Muscle layer of colon (tissue), 2 donors: ENCODE data around the gene WEE2.
"Not testable (repeated sequence)": the region's sequence is repeated elsewhere in the genome, so short reads cannot be mapped to it uniquely, and the experiment has no call there.

Experiments
- H3K27ac ChIP-seq: one replicate; pipeline ENCODE4 v1.7.0; 2013; ENCODE audit warnings: low read depth, mild to moderate bottlenecking, low read length, moderate library complexity
- H3K27me3 ChIP-seq, 2 donors: one replicate each; pipeline ENCODE4 v1.7.0; 2013; ENCODE audit warnings: low read length in 2 of 2, mild to moderate bottlenecking in 2 of 2; ENCODE audit not compliant: insufficient read depth in 2 of 2, control insufficient read depth in 1 of 2
- H3K36me3 ChIP-seq: one replicate; pipeline ENCODE4 v1.7.0; 2013; ENCODE audit warnings: mild to moderate bottlenecking, low read length; ENCODE audit not compliant: insufficient read depth
- H3K4me1 ChIP-seq: one replicate; pipeline ENCODE4 v1.7.0; 2013; ENCODE audit warnings: mild to moderate bottlenecking, low read length; ENCODE audit not compliant: insufficient read depth
- H3K4me3 ChIP-seq, 2 donors: one replicate each; pipeline ENCODE4 v1.7.0; 2013; ENCODE audit warnings: low read length in 2 of 2, low read depth in 1 of 2, mild to moderate bottlenecking in 1 of 2, moderate library complexity in 1 of 2
- H3K9ac ChIP-seq: one replicate; pipeline ENCODE4 v1.7.0; 2013; ENCODE audit warnings: low read length
- H3K9me3 ChIP-seq: one replicate; pipeline ENCODE4 v1.7.0; 2013; ENCODE audit warnings: mild to moderate bottlenecking, low read length
- donor health status: abdominal sarcoma.
- donor health status: Adenocarcinoma of cecum.

Gene WEE2

GRCh38 chr7:141674702-141675101, 33.5 kb upstream of the WEE2 start:
- Histone ChIP-seq H3K9ac (no peak overlapping the region), H3K27me3 (no peaks in the 10 kb centered on the region), H3K9me3 (no peaks in the 10 kb centered on the region), H3K4me3 (no peak overlapping the region), H3K36me3 (peaks cover 23% of the 10 kb centered on the region), H3K4me1 (no peaks in the 10 kb centered on the region), H3K27ac (no peak overlapping the region)

DNA sequence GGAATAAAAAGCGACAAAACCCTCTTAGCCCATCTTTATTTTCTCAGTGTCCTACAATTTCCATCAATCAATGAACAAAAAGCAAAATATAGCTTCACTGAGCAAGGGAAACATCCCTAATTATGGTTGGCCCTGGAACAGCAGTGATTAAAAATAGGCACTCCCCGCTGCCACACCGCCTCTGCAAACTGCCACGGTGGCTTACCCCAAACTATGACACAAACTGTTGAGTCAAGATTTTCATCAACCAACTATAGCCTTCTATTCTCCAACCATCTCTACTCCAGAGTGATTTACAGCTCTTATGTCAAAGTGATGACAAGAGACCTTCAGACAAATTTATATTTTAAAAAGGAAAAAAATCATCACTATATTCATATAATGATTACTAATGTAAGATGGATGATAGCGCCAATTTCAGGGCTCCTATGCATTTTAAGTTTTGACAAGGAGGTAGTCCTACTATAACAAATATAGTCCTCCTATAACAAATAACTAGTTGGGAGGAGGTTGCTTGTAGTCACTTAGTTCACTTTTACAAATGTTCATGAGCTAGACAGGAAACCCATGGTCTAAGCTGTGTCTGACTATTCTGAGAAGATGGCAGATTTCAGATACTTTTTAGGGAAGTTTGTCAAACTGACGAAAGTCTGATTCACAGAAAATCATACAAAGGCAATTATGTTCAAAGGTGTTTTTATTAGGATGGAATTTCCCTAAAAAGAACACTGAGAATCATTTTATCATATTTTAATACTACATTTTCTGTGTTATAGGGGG, 32.5 kb upstream of the WEE2 start:
- H3K27ac ChIP-seq: no peak overlapping the region
- no peaks in the 10 kb centered on the region for H3K9me3 ChIP-seq
- H3K36me3 ChIP-seq: peaks cover 19% of the 10 kb centered on the region
- no peaks in the 10 kb centered on the region for H3K4me1 ChIP-seq
- no peaks in the 10 kb centered on the region for H3K27me3 ChIP-seq
- no peak overlapping the region for H3K4me3 ChIP-seq
- H3K9ac ChIP-seq: no peak overlapping the region

DNA sequence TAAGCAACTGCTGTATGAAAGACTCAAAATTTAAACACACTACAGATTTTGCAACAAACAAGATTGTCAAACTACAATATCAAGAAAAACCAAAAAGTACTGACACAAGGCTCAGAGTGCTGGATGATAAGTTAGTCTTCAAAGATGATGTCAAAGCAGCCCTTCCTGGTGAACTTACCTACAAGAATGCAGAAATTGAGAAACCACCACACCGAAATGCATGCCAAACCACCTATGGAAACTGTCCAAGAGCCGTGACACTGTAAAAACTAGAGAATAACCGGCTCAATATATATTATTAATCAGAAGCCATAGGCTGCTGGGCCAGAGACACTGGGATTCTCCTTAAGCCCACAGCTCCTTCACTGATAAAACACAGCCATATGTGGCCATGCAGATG, 31.5 kb upstream of the WEE2 start:
- Histone ChIP-seq H3K9me3 (no peaks in the 10 kb centered on the region), H3K27ac (no peak overlapping the region), H3K4me3 (no peak overlapping the region), H3K27me3 (no peaks in the 10 kb centered on the region), H3K4me1 (no peaks in the 10 kb centered on the region), H3K36me3 (peaks cover 26% of the 10 kb centered on the region), H3K9ac (no peak overlapping the region)

DNA sequence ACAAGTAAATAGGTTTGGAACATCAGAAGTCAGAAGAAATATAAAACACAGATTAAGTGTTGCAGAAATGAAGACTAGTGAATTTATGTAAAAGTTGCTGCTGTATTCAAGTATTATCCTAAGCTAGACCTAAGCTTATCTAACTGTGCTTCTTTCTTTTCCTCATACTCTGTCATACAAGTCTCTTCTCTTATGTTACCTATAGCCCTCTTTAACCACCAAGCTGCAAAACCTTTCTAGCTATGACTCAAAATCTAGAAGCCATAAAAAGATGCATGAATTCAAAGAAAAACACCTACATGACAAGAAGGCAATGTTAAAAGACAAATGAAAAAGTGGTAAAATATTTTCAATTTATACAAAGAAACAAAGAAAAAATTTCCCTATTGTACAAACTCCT, 29.1 kb upstream of the WEE2 start:
- Histone ChIP-seq H3K27me3 (no peaks in the 10 kb centered on the region), H3K36me3 (peaks cover 13% of the 10 kb centered on the region), H3K4me1 (no peaks in the 10 kb centered on the region), H3K9me3 (no peaks in the 10 kb centered on the region), H3K4me3 (no peak overlapping the region), H3K9ac (no peak overlapping the region), H3K27ac (no peak overlapping the region)

- Histone ChIP-seq H3K36me3 (peaks cover 28% of the 10 kb centered on the region), H3K27me3 (no peaks in the 10 kb centered on the region), H3K9ac (no peak overlapping the region), H3K4me1 (no peaks in the 10 kb centered on the region), H3K27ac (no peak overlapping the region), H3K9me3 (no peaks in the 10 kb centered on the region), H3K4me3 (no peak overlapping the region)
These were observed 22.7 kb upstream of the WEE2 start for GRCh38 chr7:141685285-141686023.

GRCh38 chr7:141686074-141686473, 22.1 kb upstream of the WEE2 start:
- Histone ChIP-seq H3K9me3 (no peaks in the 10 kb centered on the region), H3K27ac (no peak overlapping the region), H3K9ac (no peak overlapping the region), H3K27me3 (no peaks in the 10 kb centered on the region), H3K4me3 (no peak overlapping the region), H3K4me1 (no peaks in the 10 kb centered on the region), H3K36me3 (peaks cover 22% of the 10 kb centered on the region)

DNA sequence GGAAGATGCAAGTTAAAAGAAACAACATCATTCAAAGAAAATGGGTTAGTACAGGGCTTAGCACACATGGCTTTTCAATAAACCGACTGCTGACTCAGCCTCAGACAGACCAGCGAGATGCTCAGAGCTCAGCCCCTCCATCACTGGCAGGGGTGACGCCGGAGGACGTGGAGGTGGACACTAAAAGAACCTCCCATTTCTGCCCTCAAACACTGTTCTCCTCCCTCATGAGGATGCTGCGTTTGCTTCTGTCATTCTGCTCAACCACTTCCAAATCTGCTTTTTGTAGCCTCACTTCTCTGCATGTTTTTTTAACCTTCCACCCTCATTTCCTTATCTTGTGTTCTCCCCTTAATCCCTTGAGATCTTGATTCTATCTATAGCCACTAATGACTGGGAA, 21.5 kb upstream of the WEE2 start:
- H3K27ac ChIP-seq: no peak overlapping the region
- H3K4me1 ChIP-seq: no peaks in the 10 kb centered on the region
- no peak overlapping the region for H3K4me3 ChIP-seq
- H3K27me3 ChIP-seq: no peaks in the 10 kb centered on the region
- H3K36me3 ChIP-seq: peaks cover 16% of the 10 kb centered on the region
- H3K9me3 ChIP-seq: no peaks in the 10 kb centered on the region
- no peak overlapping the region for H3K9ac ChIP-seq

DNA sequence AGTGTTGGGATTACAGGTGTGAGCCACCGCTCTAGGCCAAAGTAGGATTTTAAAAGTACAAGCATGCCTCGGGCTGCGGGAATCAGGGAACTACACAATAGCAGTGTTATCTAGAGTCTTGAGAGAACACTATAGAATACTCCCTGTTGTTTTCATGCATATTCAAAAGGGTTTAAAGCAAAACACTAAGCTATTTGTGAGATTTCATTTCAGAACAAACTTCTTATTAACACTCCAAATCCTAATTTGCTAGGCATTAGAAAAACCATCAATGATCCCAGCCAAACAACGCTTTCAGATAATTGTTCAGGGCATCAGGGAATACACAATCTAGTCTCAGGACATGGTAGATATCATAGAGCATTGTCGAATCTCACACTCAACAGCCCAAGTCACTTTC, 20.1 kb upstream of the WEE2 start:
- H3K27ac ChIP-seq: no peak overlapping the region
- H3K36me3 ChIP-seq: peaks cover 15% of the 10 kb centered on the region
- no peaks in the 10 kb centered on the region for H3K27me3 ChIP-seq
- no peaks in the 10 kb centered on the region for H3K9me3 ChIP-seq
- H3K4me3 ChIP-seq: no peak overlapping the region
- no peak overlapping the region for H3K9ac ChIP-seq
- H3K4me1 ChIP-seq: no peaks in the 10 kb centered on the region

GRCh38 chr7:141689072-141689825, 18.9 kb upstream of the WEE2 start:
- H3K27ac ChIP-seq, H3K27me3 ChIP-seq, H3K9me3 ChIP-seq, H3K4me1 ChIP-seq, H3K4me3 ChIP-seq, H3K9ac ChIP-seq: not testable (repeated sequence)
- H3K36me3 ChIP-seq: peaks cover 15% of the 10 kb centered on the region

GRCh38 chr7:141691540-141691939, 16.6 kb upstream of the WEE2 start:
- H3K4me3 ChIP-seq: no peak overlapping the region
- no peak overlapping the region for H3K9ac ChIP-seq
- peaks cover 6% of the 10 kb centered on the region for H3K4me1 ChIP-seq
- no peaks in the 10 kb centered on the region for H3K9me3 ChIP-seq
- no peak overlapping the region for H3K27ac ChIP-seq
- no peaks in the 10 kb centered on the region for H3K27me3 ChIP-seq
- H3K36me3 ChIP-seq: no peaks in the 10 kb centered on the region

- no peak overlapping the region for H3K4me3 ChIP-seq
- no peak overlapping the region for H3K27ac ChIP-seq
- H3K36me3 ChIP-seq: no peaks in the 10 kb centered on the region
- H3K9me3 ChIP-seq: no peaks in the 10 kb centered on the region
- peaks cover 6% of the 10 kb centered on the region for H3K4me1 ChIP-seq
- H3K9ac ChIP-seq: no peak overlapping the region
- no peaks in the 10 kb centered on the region for H3K27me3 ChIP-seq
These were observed 16.2 kb upstream of the WEE2 start for GRCh38 chr7:141691961-141692360.
